Fibroblast of lung (primary cell): ENCODE measurements around the gene CD276.

Experiments used
- EZH2 ChIP-seq: IDR thresholded peaks from 2 replicates; pipeline ENCODE4 v1.5.1; 2012; ENCODE audit warnings: low read length, control low read depth, mild to moderate bottlenecking; ENCODE audit errors: missing control alignments
- TF ChIP-seq, protein P1 (sequence below), 2 donors: IDR thresholded peaks in 1 of 2; conservative IDR thresholded peaks in 1 of 2; 1 replicate in 1 of 2; 2 replicates in 1 of 2; pipeline ENCODE4 v1.5.1; 2011 to 2012; ENCODE audit warnings: low read length in 2 of 2, control low read depth in 1 of 2, inconsistent platforms in 1 of 2, low read depth in 1 of 2, mild to moderate bottlenecking in 1 of 2

DNA sequence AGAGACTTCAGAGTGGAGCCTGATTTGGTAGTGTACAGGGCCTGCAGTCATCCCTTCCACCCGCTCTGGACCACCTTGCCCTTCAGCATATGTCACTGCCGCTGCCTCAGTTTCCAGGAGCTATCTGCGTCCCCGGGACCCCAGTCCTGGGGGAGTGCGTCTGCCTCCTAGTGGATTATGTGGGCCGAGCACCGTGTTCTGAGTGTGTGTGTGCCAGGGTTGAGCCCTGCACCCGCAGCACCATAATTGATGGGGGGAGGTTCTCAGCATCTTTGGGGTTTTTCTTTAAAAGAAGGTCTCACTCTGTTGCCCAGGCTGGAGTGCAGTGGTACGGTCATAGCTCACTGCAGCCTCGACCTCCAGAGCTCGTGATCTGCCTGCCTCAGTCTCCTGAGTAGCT, 33.6 kb downstream of the CD276 start:
- TF ChIP-seq, protein P1, sequence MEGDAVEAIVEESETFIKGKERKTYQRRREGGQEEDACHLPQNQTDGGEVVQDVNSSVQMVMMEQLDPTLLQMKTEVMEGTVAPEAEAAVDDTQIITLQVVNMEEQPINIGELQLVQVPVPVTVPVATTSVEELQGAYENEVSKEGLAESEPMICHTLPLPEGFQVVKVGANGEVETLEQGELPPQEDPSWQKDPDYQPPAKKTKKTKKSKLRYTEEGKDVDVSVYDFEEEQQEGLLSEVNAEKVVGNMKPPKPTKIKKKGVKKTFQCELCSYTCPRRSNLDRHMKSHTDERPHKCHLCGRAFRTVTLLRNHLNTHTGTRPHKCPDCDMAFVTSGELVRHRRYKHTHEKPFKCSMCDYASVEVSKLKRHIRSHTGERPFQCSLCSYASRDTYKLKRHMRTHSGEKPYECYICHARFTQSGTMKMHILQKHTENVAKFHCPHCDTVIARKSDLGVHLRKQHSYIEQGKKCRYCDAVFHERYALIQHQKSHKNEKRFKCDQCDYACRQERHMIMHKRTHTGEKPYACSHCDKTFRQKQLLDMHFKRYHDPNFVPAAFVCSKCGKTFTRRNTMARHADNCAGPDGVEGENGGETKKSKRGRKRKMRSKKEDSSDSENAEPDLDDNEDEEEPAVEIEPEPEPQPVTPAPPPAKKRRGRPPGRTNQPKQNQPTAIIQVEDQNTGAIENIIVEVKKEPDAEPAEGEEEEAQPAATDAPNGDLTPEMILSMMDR (conservative IDR thresholded peaks at IDR 0.05 in 1 of 2, IDR thresholded peaks at IDR 0.05 in 1 of 2; ENCODE audit: low read depth in 1 of 2, low read length in 2 of 2): peak in 1 of 2 donors; percentile 10
- no peak for TF ChIP-seq EZH2
